HL-60/S4 treated with phorbol 12-myristate 13-acetate at 8.2 ng/mL for 4 days and 3 days (cell line): ENCODE data around the gene CSNK2A3.
"Not testable (repeated sequence)": the region's sequence is repeated elsewhere in the genome, so short reads cannot be mapped to it uniquely, and the experiment has no call there.

ENCODE experiments used
- in situ Hi-C: fragments of 300-500 bp; cut with MboI; formaldehyde crosslinking; loops from 2 replicates; pipeline ENCODE4 v1.15.0; 2022; ENCODE audit warnings: low sequenced_read_pairs

The CSNK2A3 gene

DNA sequence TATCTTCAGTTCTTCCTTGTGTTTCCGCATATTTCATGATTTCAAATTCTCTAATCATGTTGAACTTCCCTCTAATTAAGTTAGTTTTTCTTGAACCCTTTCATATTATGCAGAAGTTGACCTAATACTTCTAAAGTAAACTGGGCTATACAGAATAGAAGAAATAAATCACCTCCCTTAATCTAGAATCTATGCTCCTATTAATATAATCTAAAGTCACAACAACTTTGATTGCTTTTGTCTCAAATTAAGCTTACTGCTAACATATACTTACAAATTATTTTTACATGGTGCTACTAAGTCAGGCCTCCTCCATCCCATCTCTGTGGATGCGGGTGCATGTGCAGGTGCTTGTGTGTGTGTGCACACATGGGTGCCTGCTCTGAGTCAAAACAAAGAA is 27.3 kb upstream of the CSNK2A3 start:
- in situ Hi-C loops = no loop called here

DNA sequence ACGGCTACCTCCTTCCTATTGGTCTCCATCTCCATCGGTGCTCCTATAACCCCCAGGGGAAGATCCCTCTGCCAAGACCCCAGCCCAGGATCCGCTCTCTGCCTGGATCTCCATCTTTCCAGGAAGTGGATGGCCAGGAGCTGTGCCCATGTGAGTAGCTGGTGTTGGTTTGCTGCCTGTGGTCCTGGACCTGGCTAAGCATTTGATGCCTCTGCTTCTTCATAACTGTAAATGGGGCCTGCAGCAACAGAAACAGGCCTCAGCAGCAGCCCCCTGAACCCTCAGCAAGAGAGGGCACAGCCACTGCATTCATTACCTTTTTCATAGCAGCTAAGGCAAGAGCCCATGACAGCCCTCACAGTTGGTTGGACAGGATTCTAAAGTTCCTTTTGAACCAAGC is 26.6 kb upstream of the CSNK2A3 start:
- in situ Hi-C loops = no loop called here

DNA sequence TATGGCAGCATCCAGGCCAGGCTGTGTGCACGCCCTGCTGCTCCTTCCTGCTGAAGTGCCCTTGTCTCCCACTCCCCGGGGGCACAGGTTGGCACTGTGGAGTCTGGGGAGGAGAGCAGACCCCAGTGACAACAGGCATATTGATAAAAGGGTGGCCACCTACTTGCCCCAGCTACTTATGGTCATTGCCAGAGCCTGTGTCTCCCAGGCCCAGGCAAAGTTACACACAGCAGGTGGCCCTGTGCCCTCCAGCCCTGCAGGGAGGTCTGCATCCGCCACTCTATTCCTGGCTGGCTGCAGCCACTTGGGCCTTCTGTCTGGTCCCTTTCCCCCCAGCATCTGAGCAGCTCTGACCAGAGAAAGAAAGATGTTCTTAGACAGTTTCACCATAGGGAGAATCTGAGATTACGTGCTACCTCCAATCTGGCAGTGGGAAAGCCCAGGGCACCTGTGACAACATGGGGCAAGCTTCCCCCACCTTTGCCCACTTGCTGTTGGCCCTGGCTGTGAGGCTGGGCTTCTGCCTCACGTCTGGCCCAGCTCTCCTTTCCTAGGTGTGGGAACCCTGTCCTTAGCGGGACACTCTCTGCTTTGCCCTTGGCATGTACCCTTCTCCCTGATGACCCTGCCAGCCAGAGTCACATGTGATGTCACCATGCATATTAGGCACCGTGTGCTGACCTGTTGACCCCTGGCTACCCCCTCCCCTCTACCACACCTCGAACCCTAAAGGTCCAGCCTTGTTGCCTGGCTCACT is 25.3 kb upstream of the CSNK2A3 start:
- in situ Hi-C loops = no loop called here

DNA sequence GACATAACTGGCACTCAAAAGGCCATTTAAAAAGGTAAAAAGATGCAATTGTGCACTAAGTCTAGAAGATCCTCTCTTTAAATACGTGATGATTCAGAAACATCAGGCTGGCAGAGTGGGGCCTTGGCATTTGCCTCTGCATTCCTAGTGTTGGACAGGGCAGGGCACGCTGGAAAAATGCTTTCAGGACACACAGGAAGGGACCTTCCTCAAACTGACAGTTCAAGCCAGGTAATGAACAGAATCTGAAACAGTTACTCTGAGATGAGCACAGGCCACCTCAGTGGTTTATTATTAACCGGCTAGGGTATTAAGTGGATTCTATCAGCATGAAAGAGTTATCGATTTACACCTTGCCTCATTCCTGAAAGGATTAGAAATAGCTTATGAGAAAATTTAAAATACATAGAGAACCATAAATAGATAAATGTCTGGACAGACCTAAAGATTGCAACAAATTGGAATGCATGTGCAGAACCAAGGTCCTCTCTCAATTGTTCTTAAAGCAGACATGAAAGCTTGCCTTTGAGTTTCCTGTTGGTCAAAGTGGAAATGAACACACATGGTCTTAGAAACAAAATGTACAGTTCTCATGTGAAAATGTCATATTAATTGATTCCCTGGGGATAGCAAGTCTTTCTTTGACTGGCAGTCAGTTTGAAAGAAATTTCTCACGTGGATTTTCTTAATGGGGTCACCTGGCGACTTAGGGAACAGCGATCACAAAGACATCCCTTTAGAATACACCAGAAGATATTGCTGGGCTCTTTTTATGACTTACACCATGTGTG is 21.5 kb upstream of the CSNK2A3 start:
- in situ Hi-C loops = no loop called here

DNA sequence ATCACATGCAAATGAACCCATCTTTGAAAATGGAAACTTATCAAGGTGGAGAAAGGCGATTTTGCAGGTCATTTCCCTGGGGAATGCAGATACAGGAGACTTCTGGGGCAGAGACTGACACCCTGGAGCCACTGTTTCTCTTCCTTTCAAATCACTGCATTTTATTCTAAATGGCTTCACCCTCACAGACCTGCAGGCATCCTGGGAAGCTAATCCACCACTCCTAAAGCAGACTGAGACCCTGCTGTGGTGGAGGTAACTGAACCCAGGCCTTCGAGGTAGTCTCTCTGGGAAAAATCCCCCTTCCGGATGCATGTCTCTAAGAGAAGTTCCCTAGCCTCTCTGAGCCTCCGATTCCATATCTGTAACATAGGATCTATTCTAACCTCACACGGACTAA is 20.9 kb upstream of the CSNK2A3 start:
- in situ Hi-C loops = no loop called here

DNA sequence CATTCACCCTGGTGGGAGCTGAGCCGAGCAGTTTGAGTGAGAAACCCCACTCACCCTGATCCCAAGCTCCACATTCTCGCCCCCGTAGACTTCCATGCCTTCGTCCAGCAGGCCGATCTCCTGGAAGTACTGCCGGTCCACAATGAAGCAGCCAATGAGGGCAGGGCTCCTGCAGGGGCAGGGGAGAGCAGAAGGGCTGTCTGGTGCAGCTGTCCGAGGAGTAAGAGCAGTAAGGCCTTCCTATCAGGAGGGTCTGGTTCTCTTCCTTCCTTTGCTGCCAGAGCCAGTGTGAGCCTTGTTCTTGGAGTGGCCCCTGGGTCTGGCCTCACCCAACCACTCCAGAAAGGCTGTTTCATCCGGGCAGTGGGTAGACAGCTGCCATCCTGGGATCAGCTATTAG is 19.4 kb upstream of the CSNK2A3 start:
- in situ Hi-C loops = no loop called here

DNA sequence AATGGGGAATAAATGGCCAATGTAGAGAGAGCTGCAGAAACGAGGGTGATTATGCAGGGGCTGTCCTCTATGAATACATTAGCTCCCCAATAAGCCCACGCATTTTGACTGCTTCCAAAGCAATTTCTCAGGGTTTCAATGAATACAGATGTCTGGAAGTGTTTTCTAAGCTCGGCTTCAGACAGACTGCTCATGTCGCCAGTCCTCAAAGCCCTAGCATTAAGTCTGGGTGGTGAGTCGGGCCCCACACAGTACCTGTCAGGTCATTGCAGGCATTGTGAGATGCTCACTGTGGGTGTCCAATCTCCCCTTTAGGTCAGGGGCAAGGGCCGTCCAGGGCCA is 17.9 kb upstream of the CSNK2A3 start:
- in situ Hi-C loops = no loop called here

DNA sequence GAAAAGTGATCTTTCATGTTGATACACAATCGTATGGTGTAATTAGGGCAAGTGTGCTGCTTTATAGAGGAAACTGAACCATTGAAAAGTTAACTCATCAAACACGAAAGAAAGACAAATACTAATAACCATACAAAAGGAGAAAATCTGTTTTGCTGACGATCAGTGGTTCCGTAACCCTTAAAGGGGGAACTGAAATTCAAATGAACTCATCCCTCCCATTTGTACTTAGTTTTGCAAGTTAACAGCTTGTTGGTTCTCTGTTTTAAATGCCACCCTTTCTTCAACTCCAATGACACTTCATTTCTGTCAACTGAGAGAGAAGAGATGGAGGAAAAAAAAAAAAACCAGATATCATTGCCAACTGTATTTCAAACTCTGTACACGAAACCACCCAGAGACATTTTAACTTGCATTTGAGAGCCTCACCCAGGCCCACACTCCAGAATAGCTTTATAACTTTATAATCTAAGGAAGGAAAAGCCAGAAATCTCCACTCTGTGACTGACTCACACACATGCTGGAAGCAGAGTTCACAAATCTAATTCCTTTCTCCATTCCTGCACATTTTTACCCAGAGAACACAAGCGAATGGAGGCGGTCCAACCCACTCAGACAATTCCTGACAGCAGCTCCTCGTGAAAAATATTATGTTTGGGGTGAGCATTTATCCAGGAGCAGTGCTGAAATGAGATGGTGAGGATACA is 17.4 kb upstream of the CSNK2A3 start:
- in situ Hi-C loops = no loop called here

DNA sequence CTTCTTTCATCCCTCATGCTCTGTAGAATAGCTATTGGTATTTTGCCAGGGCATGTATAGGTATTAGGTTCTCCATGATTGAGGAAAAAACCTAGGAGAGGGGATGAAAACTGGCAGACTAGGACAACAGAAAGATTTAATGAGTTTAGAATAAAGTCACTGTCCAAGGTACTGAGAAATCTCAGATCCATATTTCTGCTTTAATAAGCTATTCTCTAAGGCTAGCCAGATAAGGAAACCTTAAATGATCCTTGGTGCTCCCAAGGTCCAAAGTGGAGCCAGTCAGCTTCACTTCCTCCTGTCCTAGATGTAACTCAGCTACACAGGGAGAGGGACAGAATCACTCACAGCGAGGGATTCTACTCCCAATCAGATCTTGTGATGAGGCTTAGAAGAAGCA is 13.7 kb upstream of the CSNK2A3 start:
- in situ Hi-C loops = no loop called here

DNA sequence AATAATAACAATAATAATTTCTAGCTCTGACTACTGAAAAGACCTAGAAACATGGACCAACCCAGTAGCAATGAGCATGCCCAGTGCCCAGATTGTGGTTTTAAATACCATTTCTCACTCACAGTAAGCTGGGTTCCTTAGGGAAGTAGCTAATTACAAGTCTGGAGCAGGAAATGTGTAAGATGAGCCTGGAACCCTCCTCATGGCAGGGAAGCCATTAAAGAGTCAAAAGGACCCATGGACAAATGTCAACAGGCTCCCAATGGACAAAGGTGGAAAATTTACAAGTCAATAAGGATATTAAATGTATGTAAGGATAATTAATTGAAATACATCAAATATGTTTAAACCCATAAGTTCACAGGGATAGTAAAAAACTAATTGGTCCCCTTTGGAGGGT is 10.6 kb upstream of the CSNK2A3 start:
- in situ Hi-C loops = no loop called here

DNA sequence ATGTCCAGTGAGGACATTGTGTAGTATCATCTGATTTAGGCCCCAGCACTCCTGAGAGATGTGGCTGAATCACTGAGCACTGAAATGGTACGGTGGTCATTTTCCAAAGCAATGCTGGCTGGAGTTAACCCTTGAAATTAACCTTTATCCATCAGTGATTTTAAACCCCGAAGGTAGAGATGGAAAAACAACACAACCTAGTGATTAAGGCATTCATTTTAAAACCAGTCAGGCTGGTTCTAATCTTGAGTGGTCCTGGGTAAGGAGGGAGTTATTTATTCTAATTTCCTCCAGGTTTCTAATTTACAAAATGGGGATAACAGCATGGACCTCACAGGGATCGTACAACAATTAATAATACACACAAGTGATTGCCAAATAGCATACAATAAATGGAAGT is 6.6 kb upstream of the CSNK2A3 start:
- in situ Hi-C loops = no loop called here

DNA sequence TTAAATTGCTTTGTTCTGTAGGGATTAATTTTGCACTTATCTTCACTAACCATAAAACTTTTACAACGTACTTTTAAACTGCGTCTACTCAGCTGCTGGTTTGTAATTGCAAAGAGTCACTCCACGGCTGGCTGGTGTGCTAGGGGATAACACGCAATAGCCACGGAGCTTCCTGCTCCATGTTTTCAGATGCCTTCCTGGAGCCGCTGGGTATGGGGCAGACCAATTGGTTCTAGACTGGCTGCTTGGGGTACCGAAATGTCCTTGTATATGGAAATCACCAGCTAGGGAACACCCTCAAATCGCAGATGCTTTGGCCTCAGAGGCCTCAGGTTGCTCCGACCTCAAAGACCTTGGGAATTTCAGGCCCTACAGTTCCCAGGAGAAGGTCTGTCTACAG is 3.8 kb upstream of the CSNK2A3 start:
- in situ Hi-C loops = no loop called here

DNA sequence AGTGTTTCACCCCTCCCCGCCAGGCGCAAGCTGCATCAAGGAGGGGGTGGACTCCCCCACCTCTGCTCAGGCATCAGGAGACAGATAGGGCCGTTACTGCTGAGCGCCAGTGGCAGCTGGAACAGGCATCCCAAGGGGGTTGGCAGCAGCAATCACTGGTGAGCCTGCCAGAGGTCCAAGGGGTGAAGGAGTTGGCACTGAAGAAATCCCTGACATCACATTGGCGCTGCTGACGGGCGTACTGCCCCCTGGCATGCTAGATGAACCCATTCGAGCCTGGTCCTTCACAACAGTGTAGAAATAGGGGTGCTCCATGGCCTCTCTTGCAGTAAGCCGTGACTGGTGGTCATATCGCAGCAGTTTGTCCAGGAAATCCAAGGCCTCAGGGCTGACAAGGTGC is 1.2 kb downstream of the CSNK2A3 start:
- in situ Hi-C loops = not testable (repeated sequence)

DNA sequence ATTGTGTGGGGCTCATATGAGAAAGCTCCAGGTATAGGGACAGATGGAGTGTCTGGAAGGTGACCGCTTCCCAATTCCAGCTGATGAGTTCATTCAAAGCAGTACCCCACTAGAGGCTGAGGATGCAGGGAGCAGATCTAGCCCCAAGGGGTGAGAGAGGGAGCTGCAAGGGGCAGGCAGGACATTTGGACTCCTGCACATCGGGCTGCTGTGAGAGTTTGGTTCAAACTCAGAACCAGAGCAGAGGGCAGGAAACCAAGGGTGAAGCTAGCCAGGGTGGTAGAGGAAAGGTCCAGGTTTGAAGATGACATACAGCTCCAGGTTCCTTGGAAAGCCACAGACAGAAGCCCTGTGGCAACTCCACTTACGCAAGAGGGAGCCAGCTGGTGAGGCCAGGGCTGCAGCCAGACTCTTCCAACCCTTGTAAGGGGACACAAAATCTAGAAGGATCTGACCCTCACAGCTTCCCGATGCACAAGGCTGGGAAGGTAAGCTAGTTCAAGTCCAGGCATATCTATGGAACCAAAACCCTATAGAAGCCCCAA is 1.9 kb downstream of the CSNK2A3 start:
- in situ Hi-C loops = no loop called here

DNA sequence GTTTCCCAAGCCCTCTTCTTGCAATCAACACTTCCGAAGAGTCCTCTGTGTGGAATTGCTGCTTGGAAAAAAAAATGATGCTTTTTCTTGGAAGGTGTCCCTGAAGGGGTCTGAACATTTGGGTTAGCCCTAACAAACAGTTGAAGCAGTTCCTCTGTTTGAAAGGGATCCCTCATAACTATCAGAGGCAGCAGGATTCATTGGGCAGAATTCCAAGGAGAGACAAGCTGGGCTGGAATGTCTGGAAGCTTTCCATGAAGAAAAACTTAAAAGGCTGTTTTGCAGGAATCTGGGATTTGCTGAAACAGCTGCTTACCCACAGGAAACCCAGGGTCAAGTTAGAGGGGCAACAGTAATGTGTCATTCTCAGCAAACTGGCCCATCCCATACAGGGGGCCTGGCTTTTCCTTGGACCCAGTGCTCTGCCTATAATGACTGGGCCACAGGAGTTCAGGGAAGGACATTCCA is 3.1 kb downstream of the CSNK2A3 start:
- in situ Hi-C loops = no loop called here

DNA sequence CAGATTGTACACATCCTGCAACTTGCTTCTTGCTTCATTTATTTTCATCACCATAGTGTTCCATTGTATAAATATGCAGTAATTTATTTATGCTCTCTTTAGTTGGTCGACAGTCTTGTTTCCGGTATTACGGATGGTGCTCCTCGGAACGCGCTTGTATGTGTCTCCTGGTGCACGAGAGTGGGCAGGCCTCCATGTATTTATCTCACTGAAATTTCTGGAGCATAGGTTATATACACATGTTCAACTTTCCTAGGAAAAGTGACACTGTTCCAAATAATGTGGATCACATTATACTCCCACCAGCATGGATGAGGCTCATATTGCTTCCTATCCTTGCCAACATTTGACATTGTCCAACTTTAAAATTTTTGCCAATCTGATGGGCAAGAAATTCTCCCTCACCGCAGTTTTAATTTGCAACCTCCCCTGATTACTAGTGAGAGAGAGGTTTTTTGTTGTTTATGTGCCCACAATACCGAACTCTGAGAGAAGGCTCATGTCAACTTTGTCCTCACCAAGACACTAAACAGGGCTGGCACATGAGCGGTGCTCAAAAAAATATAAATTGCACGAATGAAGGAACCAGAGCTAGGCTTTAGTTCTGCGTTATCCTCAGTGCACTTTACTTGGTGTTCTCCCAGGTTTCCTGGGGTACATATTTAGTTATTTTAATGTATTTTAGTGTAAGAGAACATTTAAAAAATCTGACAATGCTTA is 3.8 kb downstream of the CSNK2A3 start:
- in situ Hi-C loops = no loop called here

DNA sequence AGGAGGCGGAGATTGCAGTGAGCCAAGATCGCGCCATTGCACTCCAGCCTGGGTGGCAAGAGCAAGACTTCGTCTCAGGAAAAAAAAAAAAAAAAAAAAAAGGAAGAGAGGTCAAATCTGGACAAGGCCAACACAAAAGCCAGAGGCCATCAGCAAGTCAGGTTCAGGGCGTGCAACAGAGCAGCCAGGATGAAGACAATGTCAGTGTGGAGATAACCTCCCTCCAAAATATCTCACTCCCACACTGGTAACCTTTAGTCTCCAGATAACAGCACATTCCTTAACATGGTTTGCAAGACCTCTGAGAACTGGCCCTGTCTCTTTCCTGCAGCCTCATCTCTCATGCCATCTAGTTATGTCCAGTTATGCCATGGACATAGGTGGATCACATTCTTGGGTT is 4.7 kb downstream of the CSNK2A3 start:
- in situ Hi-C loops = no loop called here

DNA sequence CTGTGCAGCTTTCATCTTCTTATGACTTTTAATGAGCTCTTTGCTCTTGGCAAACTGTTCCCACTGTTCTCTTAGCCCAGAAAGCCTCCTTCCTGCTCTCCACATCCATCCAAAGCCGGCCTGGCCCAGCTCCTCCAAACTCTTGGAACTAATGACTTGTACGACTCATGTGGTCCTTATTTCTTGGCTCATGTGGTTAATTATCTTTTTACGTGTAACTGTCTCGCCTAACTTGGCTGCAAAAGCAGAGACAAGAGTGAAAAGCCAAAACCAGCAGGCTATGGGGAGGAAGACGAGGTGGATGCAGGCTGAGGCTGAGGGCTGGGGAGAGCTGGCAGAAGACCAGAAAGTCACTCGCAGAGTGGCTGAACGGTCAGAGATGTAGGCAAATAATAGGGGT is 5.5 kb downstream of the CSNK2A3 start:
- in situ Hi-C loops = no loop called here

DNA sequence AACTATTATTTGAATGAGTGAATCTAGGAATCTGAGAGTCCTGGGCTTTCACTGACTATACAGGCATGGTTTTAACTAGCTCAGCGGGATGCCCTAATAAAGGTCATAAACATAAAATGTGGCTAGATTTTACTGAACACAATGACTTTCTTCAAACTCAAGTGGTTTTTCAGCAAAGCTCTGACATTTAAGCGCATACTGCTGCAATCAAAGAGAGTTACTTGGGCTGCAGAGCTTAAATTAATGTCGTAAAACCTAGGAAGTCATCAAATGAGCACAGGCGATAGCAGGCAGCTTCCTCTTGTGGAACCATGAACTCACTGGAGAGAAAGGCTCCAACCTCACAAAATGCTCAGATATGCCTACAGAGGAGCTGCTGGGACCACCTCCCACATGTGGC is 6.7 kb downstream of the CSNK2A3 start:
- in situ Hi-C loops = no loop called here

DNA sequence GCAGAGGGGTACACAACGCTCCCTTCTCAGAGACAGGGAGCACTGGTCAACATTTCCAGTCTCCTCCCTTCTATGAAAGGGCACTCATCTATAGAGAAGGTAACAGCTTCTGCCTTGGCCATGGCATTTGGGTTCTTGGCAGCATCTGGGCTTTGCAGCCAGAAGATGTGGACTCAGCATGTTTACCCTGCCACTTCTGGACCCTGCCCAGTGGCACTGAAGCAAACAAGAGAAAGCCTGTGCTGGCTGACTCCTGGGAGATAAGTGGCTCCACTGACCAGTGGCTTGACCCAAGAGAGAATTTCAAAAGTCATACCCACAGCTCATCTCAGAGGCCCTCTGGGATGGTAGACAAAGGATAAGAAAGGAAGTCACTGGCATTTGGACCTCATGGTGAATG is 8.0 kb downstream of the CSNK2A3 start:
- in situ Hi-C loops = no loop called here

DNA sequence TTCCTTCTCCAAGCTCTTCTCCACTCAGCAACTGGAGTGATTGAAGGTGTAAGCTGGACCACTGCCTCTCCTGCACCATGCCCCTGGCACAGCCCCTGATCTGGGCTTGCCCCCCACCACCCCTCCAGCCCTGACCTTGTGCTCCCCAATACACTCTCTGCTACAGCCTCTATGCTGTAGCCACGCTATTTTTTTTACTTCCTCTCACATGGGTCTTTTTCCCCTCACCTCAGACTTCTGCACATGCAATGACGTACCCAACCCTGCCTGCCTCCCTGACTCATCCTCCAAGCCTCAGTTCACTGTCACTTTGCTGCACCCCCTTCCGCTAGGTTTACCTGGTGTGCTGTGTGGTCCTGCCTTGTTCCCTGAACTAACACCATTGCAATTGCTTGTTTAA is 9.0 kb downstream of the CSNK2A3 start:
- in situ Hi-C loops = no loop called here
